ENCODE results near the gene GET3.
"Not testable (repeated sequence)": the region's sequence is repeated elsewhere in the genome, so short reads cannot be mapped to it uniquely, and the experiment has no call there.

GET3 gene

DNA sequence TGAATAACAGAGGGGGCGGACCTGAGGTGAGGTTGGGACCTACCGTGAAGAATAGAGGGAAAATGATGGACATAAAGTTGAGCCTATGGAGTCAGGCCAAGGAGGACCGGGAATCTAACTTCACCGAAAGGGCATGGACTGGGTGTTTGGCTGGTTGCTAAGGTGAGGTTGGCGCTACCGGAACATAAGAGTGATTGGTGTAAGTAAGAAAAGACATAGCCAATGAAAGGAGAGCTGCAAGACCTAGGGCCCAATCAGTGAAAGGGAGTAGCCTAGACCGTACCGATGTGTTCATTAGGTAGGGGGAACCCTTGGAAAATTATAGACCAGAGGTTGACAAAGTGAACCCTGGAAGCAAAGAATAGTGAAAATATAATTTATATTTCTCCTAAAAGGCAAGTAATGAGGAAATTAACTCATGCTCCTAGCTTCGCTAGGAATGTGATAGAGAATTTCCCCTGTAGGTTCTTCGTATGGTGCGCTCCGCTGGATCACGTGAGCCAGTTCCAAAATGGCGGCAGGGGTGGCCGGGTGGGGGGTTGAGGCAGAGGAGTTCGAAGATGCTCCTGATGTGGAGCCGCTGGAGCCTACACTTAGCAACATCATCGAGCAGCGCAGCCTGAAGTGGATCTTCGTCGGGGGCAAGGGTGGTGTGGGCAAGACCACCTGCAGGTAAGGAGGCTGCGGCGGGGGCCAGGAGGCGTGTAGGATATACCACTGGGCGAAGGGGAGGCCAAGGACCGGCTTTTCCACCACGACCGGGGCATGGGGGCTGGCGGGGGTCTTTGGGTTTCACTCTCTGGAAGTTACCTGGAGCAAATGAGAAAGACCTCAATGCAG lies at the start of gene GET3:
TSS of gene GET3 (plus strand) at position 503 of the 840 bp plus-strand sequence. CDS start at position 512, 9 bp downstream.
- peak; percentile 100 for FAIRE-seq

DNA sequence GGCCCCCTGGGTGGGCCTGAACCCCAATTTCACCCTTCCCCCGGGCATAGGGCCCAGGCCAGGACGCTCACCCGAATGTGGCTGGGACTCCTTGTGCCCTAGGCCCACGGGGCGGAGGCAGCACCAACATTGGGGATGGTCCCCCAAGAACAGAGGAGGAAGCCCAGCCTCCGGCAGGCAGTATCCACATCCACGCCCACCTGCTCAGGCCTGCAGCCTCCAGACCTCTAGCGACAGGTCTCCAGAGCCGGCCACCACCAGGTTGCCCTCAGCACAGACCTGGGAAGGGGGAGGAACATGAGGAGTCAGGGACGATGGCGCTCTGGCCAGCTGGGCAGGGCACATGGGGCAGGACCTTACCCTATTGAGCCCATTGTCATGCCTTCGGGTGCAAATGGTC lies 48.3 kb upstream of the GET3 start:
- no peak for FAIRE-seq

DNA sequence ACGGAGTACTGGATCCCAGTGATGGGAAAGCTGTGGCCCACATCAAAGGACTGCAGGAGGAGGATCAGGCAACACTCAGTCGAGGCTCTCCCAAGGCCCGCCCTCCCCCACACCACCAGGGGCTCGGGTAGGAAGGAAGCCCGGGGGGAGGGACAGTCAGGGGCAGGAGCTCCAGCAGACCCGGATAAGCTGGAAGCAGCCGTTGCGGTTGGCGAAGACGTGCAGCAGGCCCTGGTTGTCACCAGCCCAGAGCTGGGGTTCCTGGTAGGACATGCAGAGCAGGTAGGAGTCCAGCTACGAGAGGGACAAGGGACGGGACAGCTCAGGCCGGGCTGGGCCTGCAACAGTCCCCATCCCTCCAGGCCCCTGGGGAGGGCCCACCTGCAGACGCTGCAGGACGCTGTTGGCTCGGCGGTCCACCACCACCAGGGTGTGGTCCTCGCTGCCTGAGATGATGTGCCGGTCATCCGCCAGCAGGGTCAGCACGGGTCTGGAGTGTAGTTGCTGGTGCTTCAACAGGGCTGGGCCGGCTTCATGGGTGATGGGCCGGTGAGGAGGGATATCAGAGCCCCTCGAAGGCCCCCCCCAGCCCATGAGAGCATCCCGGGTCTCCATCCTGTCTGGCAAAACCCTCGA lies 47.6 kb upstream of the GET3 start:
- no peak for FAIRE-seq

DNA sequence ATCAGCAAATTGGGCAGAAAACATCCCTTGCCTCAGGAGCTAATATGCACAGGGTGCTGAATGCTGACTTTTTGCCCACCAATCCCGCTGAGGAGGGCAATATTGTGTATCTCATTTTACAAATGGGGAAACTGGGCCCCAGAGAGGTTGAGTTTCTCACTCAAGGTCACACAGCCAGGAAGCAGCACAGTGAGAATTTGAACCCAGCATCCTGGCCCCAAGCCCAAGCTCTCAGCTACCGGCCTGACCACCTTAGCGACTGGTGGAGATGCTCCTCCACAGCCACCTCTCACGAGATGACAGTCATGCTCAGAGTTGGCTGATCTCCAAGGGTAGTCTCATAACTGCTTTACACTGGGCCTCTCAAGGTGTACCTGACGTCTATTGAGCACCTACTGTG lies 44.3 kb upstream of the GET3 start:
- FAIRE-seq, result no peak

DNA sequence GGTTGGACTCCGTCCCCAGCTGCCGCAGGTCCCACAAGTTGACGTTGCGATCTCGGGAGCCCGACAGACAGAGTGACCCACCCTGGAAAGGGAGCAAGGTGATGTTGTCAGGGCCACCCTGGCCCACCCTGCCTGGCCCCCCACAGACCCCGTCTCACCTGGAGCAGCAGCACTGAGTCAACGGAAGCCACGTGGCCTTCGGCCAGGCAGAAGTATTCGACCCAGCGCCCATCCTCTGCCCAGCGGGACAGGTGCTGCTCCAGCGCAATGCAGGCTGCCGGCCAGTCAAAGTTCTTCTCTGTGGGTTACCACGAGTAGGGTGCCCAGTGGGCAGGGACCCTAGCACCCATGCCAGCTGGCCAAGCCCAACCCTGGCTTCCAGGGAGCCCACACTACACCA lies 42.7 kb upstream of the GET3 start:
- no peak for FAIRE-seq

DNA sequence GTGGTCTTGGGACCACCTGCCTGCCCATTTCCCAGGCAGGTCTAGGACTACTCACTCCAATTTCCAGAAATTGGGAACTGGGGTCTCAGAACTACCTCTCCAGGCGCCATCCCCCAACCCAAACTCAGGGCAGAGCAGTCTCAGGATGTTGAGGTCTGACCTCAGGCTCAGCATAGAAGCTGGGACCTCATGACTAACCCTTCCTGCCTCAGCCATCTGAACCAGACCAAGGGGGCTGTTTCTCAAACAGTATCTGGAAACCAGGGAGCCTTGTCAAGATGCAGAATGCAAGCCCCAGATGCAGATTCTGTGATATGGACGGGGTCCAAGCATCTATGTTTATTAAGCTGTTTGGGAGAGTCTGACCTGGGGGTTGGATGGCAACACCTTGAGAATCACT lies 42.2 kb upstream of the GET3 start:
- no peak for FAIRE-seq

DNA sequence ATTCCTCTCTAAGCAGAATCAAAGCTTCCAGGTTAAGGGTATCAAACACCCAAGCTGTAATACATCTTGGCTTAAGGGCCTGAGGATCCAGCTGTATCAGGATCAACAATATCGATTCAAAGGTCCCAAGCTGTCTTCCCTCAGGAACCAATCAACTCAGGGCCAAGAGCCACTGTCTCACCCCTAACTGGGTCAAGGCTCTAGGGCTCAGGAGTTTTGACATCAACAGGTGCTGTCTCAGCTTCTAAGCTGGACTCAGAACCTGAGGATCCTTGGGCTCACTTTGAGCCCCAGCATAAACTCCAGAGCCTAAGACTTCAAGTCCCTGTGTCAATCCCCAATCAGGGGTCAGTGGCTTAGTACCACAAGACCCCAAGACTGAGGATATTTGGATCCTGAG lies 41.8 kb upstream of the GET3 start:
- no peak for FAIRE-seq

DNA sequence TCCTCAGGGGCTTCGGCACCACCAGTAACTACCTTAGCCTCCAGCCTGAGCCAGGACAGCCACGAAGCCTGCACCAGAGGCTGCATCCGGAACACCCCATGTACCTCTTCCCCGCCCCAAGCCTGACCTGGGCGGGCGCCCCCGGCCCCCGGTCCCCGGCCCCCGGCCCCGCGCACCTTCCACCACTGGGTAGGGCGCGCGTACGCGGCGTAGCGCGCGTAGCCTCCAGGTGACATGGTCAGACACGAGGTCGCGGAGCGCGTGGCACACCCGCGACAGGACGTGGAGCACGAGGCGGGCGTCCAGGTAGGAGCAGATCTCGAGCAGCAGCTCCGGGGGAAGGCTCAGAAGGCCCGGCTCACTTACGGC lies 41.3 kb upstream of the GET3 start:
- no peak for FAIRE-seq

DNA sequence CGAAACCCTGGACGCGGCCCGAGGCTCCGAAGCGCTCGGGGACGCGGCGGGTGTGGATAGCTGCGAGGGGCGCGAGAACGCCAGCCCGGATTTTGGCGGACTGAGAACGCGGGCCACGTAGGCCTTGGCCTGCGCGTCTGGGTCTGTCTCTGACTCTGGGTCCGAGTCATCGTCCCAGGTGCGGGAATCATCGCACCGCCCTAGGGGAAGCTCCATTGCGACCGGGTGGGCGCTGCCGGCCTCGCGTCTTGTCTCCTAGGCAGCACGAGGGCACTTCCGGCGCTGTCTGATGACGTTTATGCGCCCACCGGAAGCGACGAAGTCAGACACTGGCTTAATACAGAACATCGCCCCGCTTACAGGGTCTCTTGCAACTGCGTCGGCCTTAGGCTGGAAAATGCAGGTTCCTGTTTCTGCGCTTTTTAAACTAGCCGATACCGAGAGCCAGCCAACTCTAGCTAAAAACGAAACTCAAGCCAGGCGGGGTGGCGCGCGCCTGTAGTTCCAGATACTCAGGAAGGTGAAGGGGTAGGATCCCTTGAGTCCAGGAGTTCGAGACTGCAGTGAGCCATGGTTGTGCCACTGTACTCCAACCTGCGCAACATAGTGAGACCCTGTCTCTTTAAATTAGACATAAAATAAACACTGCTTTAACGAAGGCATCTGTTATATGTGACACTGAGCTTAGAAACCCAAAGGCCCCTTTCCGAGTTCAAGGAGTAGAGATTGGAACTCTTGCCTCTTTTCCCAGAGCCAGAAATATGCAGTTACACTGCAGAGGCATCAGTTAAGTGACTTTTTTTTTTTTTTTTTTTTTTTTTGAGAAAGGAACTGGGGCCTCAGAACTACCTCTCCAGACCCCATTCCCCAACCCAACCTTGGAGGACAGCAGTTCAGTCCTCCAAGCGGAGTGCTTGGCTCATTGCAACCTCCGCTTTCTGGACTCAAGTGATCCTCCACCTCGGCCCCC lies 40.6 kb upstream of the GET3 start, which contains the start of gene FBXW9:
TSS of gene FBXW9 (minus strand) at position 266 of the 970 bp plus-strand sequence. CDS start at position 216, 50 bp downstream.
- peak; percentile 86 for FAIRE-seq

DNA sequence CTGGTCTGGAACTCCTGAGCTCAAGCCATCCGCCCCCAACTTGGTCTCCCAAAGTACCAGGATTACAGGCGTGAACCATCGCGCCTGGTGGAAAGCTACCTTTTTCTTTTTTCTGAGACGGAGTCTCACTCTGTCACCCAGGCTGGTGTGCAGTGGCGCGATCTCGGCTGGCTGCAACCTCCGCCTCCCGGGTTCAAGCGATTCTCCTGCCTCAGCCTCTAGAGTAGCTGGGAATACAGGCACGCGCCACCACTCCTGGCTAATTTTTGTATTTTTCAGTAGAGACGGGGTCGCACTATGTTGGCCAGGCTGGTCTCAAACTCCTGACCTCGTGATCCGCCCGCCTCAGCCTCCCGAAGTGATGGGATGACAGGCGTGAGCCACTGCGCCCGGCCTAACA lies 39.9 kb upstream of the GET3 start:
- FAIRE-seq, result not testable (repeated sequence)

DNA sequence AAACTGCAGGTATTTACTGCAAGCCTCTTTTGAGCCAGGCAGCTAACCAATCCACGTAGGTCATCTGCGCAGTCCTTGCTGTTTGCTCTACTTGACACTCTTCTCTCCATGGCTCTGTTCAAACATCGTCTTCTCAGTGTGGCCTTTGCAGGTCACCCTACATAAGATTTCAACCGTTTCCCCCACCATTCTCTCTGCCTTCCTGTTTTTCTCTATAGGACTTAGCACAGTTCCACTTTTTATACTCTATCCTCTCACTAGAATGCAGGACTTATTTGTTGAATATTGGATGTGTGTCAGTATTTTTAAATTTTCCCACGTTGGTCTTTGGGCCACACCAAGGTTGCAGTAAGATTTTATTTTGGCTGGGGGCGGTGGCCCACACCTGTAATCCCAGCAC lies 39.2 kb upstream of the GET3 start:
- no peak for FAIRE-seq

DNA sequence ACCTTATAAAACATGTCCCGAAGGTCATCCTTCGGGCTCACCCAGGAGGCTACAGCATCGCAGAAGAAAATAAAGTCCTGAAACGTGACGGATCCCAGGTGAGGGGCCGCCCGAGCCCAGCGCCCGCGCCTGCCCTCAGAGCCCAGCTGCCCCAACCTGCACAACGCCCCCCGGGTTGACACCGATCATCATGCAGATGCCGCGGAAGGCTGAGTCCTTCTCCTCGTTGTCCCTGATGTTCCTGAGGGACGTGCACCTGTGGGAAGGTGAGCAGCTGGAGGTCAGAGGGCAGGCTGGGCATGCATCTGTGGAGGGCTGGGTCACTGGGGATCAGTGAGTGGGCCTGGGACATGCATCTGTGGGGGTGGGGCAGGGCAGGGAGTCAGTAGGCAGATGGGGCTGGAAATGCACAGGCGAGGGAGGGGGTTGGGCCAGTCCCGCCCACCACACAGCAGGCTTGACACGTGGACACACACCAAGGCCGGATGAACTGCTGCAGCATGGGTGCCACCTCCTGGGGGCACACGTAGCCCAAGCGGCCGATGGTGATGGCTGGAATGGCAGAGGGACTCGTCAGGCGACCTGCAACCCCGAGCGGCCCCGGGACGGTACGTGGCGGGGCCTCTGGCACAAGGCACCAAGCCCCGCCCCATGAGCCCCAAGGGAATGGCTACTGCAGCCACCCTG lies 35.6 kb upstream of the GET3 start:
- no peak for FAIRE-seq

DNA sequence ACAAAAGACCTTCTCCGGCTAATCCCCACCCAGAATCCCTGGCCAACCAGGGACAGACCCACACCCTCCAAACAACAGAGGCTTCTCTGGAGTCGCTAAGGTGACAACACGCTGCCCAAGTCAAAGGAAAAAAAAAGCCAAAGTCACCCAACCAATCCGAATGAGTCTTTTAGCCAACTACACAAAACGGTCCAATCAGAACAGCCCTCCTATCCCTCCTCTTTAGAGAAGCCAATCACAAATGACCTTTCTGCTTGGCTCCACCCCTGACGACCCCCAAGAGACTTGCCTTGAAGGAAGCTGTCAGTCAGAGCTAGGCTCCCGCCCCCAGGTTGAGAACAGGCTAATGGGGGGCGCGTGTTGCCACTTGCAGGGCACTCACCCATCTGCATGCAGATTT lies 34.3 kb upstream of the GET3 start:
- peak; percentile 97 for FAIRE-seq

DNA sequence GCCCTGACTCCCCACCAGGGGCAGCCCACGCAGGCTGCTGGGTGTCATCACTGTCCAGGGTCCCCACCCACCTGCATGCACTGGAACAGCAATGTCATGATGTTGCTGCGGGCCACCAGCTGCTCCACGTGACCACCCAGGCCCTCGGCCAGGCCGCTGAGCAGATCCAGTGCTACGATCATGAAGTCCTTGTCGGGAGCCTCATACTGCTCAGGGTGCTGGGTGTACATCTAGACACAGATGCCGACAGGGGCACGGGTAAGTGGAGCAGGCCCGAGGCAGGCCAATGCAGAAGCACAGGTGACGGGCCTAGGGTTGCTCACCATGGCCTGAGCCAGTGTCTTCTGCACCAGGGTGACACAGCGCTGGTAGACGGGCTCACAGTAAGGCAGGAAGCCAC lies 32.1 kb upstream of the GET3 start:
- no peak for FAIRE-seq

DNA sequence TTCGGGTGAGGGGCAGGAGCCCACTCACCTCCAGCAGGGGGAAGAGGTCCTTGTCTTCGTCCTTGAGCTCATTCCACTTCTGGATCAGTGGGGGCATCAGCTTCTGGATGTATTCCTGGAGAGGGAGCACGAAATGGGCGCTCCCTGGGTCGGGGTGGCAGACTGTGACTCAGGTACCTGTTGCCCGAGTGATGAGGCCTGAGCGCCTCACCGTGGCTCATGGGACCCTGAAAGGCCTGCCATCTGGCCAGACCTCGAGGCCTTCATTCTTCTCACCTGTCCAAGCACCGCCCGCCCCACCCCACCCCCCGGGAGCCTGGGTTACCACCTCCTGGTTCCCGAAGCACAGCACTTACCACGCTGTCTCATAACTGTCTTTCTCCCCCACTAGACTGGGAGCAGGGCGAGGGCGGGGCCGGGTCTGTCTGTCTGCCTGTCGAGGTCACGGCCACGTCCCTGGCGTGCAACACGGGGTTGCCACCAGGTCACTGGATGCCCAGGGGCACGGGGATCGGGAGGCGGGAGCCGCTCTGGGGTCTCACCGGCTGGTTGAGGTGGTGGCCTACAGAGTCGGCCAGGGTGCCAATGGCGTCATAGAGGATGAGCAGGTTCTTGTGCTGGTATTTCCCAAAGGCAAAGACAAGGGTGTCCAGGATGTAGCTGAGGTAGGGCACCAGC lies 31.5 kb upstream of the GET3 start:
- FAIRE-seq, result no peak

DNA sequence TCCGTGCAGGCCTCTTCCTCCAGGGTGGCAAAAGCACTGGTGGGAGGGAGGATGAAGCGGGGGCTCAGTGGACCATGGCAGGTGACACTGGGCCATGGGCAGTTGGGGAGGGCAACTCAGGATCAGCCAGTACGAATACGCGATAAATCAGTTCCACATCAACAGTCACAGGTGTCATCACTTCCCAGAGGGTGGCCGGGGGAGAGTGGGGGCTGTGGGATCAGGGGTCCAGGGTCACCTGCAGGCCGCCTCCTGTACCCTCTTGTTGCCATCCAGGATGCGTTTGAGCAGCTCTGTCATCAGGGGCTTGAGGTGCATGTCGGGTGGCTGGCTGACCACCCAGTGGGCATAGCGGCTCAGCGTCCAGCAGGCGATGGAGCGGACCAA lies 31.0 kb upstream of the GET3 start:
- no peak for FAIRE-seq

DNA sequence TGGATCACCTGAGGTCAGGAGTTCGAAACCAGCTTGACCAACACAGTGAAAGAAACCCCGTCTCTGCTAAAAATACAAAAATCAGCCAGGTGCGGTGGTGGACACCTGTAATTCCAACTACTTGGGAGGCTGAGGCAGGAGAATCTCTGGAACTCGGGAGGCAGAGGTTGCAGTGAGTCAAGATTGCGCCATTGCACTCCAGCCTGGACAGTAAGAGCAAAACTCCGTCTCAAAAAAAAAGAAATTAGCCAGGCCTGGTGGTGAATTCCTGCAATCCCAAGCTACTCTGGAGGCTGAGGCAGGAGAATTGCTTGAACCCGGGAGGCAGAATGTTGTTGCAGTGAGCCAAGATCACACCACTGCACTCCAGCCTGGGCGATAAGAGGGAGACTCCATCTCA lies 28.7 kb upstream of the GET3 start:
- FAIRE-seq, result no peak

DNA sequence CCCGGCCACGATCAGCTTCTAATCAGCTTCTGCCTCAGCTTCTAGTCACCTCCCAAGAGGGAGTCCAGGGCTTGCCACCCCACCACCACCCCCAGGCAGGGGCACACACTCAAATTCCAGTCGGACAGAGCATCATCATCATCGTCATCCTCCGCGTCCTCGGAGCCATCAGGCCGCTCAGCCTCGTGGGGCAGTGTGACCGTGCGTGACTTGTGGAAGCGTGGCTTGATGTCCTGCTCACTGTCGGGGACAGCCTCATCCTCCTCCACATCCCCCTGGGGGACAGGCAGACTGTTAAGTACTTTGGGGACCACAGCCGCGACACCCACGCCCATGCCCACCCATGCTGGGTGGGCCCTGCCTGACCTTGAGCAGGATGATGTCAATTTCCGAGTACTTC lies 26.1 kb upstream of the GET3 start:
- FAIRE-seq, result no peak

DNA sequence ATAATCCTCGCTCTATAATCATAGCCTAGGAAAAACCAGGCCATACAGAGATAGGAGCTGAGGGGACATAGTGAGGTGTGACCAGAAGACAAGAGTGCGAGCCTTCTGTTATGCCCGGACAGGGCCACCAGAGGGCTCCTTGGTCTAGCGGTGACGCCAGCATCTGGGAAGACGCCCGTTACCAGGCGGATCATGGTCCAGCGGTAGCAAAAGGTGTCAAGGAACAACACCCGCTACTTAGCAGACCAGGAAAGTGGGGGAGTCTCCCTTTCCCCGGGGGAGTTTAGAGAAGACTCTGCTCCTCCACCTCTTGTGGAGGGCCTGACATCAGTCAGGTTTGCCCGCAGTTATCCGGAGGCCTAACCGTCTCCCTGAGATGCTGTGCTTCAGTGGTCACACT lies 25.2 kb upstream of the GET3 start:
- peak; percentile 25 for FAIRE-seq

DNA sequence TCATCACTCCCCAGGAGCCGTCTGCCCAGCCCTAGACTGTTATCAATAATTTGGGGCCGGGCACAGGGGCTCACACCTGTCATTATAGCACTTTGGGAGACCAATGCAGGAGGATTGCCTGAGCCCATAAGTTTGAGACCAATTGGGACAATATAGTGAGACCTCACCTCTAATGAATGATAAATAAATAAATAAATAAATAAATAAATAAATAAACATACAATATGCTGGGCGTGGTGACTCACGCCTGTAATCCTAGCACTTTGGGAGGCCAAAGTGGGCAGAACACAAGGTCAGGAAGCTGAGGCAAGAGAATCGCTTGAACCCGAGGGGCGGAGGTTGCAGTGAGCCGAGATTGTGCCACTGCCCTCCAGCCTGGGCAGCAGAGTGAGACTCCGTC lies 24.0 kb upstream of the GET3 start:
- not testable (repeated sequence) for FAIRE-seq

DNA sequence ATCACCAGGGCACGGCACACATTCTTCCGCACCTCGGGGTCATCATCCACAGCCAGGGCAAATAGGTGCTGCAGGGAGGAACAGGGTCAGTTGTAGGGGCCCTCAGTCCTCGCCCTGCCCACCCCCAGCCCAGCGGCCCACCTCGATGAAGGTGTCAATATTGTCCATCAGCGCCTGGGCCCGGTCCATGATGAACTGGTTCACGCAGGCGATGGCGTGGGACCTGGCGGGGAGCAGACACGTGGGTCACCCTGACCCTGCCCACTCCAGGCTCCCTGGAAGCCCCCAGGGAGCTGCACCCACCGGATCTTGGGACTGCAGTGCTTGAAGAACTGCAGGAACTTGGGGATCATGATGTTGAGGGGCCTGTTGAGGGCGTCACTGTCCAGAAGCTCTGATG lies 22.2 kb upstream of the GET3 start:
- no peak for FAIRE-seq

DNA sequence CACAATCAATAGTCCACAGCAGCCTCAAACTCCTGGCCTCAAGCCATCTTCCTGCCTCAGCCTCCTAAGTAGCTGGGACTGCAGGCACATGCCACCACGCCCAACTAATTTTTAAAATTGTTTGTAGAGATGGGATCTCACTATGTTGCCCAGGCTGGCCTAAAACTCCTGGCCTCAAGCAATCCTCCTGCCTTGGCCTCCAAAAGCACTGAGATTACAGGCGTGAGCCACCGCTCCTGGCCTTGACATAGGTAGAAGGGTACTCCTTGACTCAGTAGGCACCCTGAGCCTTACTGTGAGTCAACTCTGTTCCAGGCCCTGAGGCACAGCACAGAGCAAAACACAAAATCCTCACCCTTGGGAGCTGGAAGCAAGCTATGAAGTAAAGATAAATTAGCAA lies 21.4 kb upstream of the GET3 start:
- FAIRE-seq, result no peak

Measured in G401.6 (cell line).